A673 (cell line): ENCODE measurements around the gene NRF1. TPM values are rescaled to one million over a fixed set of nuclear protein-coding genes. Genes with fewer than 3 reads are reported as not detected.

Experiments used
- BruUV-seq: library from RNA; stranded (reverse); fragments of 400-500 nt; replicated peaks from 2 replicates; lab custom pipeline; 2021; lab: Mats Ljungman, UMichigan
- CTCF ChIA-PET: fragments of 300-600 bp; sonication (Branson Sonifier 250); formaldehyde crosslinking; loops from one replicate; lab custom pipeline; 2022; ENCODE audit warnings: antibody characterized with exemption; lab: Charles Lee
- POLR2A ChIA-PET: fragments of 300-600 bp; sonication (Branson Sonifier 250); formaldehyde crosslinking; loops from one replicate; lab custom pipeline; 2022; ENCODE audit warnings: antibody characterized with exemption; ENCODE audit not compliant: low non-redundant PET; lab: Charles Lee
- DNase-seq: peaks from one replicate; pipeline ENCODE4 v3.0.0-alpha.2; 2015; ENCODE audit warnings: low spot score
- H3K27ac ChIP-seq: fragments of 200-600 bp; sonication (generic); 2 replicates; pipeline ENCODE4 v1.5.1; 2016; ENCODE audit warnings: mixed run types, low read depth, mild to moderate bottlenecking, mixed read lengths, antibody characterized with exemption, low read length; ENCODE audit not compliant: poor library complexity, severe bottlenecking
- H3K27me3 ChIP-seq: fragments of 200-600 bp; sonication (generic); replicated peaks from 2 replicates; pipeline ENCODE4 v1.6.1; 2017; ENCODE audit warnings: mixed run types, low read depth, mild to moderate bottlenecking, mixed read lengths, antibody characterized with exemption, low read length; ENCODE audit not compliant: insufficient read depth, poor library complexity
- H3K36me3 ChIP-seq: fragments of 200-600 bp; sonication (generic); 2 replicates; pipeline ENCODE4 v1.6.1; 2016; ENCODE audit warnings: mixed run types, mild to moderate bottlenecking, mixed read lengths, antibody characterized with exemption, low read length; ENCODE audit not compliant: insufficient read depth, poor library complexity, severe bottlenecking
- H3K4me1 ChIP-seq: fragments of 200-600 bp; sonication (generic); 2 replicates; pipeline ENCODE4 v1.6.1; 2017; ENCODE audit warnings: mixed run types, mild to moderate bottlenecking, mixed read lengths, antibody characterized with exemption, low read length; ENCODE audit not compliant: insufficient read depth, poor library complexity, severe bottlenecking
- H3K4me3 ChIP-seq: fragments of 200-600 bp; sonication (generic); 2 replicates; pipeline ENCODE4 v1.5.1; 2016; ENCODE audit warnings: low read depth, mixed run types, mild to moderate bottlenecking, mixed read lengths, low read length; ENCODE audit not compliant: poor library complexity, severe bottlenecking
- H3K9me3 ChIP-seq: fragments of 200-600 bp; sonication (generic); 2 replicates; pipeline ENCODE4 v1.6.1; 2016; ENCODE audit warnings: mixed run types, low read depth, mild to moderate bottlenecking, mixed read lengths, antibody characterized with exemption, low read length; ENCODE audit not compliant: poor library complexity, severe bottlenecking
- CTCF ChIP-seq: fragments of 300-800, 200-600 bp; sonication (generic); conservative IDR thresholded peaks from 2 replicates; pipeline ENCODE4 v1.5.1; 2017; ENCODE audit warnings: low read depth, mild to moderate bottlenecking, antibody characterized with exemption, low read length, moderate library complexity, mixed read lengths
- EZH2 ChIP-seq: fragments of 200-600 bp; sonication (generic); IDR thresholded peaks from 2 replicates; pipeline ENCODE4 v1.6.1; 2017; ENCODE audit warnings: borderline replicate concordance, low read depth, mild to moderate bottlenecking, mixed read lengths, antibody characterized with exemption, low read length; ENCODE audit not compliant: poor library complexity, severe bottlenecking
- intact Hi-C: fragments of 100-400 bp; cut with micrococcal nuclease; formaldehyde crosslinking; loops from one replicate; pipeline ENCODE4 v1.10.0; 2022; ENCODE audit not compliant: unreplicated experiment
- total RNA-seq: library from RNA; stranded (reverse); gene quantifications from 2 replicates; pipeline ENCODE4 v1.2.3, GENCODE V29; 2021

NRF1 gene
- total RNA-seq, 1 experiment from 2014 or later = 30.2 TPM

- POLR2A ChIA-PET = no interaction called here
- intact Hi-C loops = no loop called here
- H3K4me3 ChIP-seq = no peak overlapping the region
- no peaks in the 10 kb centered on the region for H3K4me1 ChIP-seq
- H3K27ac ChIP-seq = no peak overlapping the region
- no peak for TF ChIP-seq EZH2
- no peak for TF ChIP-seq CTCF
- no peaks in the 10 kb centered on the region for H3K36me3 ChIP-seq
- no TSS peak for BruUV-seq
- CTCF ChIA-PET = no interaction called here
- DNase-seq = no peak
- H3K27me3 ChIP-seq = no peaks in the 10 kb centered on the region
- no peaks in the 10 kb centered on the region for H3K9me3 ChIP-seq
These were observed 160.5 kb downstream of the NRF1 start for GRCh38 chr7:129771928-129772479.

- Histone ChIP-seq H3K4me1 (no peaks in the 10 kb centered on the region), H3K9me3 (no peaks in the 10 kb centered on the region), H3K27ac (no peak overlapping the region), H3K36me3 (no peaks in the 10 kb centered on the region), H3K4me3 (no peak overlapping the region), H3K27me3 (no peaks in the 10 kb centered on the region)
- ChIA-PET CTCF (no interaction called here), POLR2A (no interaction called here)
- no peak for TF ChIP-seq EZH2
- no peak for TF ChIP-seq CTCF
- intact Hi-C loops = no loop called here
- no peak for DNase-seq
- no TSS peak for BruUV-seq
These were observed 161.2 kb downstream of the NRF1 start for GRCh38 chr7:129772646-129773280.

- Histone ChIP-seq H3K4me1 (no peaks in the 10 kb centered on the region), H3K9me3 (no peaks in the 10 kb centered on the region), H3K4me3 (no peak overlapping the region), H3K27ac (no peak overlapping the region), H3K27me3 (no peaks in the 10 kb centered on the region), H3K36me3 (no peaks in the 10 kb centered on the region)
- intact Hi-C loops = no loop called here
- CTCF ChIA-PET = no interaction called here
- no TSS peak for BruUV-seq
- no peak for DNase-seq
- TF ChIP-seq EZH2 (no peak), CTCF (no peak)
- POLR2A ChIA-PET = no interaction called here
These were observed 161.8 kb downstream of the NRF1 start for GRCh38 chr7:129773328-129773731.
